SK-N-SH treated with all-trans-retinoic acid at 6 μM for 48 hours (cell line): Measurements from ENCODE around the gene PLA1A.

Experiments used
- ATAC-seq: fragments of 200-7000 bp; cut with Tn5 transposase; 3 replicates; pipeline ENCODE4 v1.9.1; 2020; ENCODE audit warnings: mild to moderate bottlenecking, moderate library complexity
- ARNTL ChIP-seq: fragments of 450-650 bp; formaldehyde crosslinking; IDR thresholded peaks from 2 replicates; pipeline ENCODE4 v1.5.0; 2020; ENCODE audit warnings: low read depth, mild to moderate bottlenecking, moderate library complexity, borderline replicate concordance
- BACH2 ChIP-seq: fragments of 250-450 bp; sonication (Bioruptor Pico); IDR thresholded peaks from 2 replicates; pipeline ENCODE4 v1.9.0; 2021; ENCODE audit warnings: mild to moderate bottlenecking, borderline replicate concordance
- CREB5 ChIP-seq: fragments of 250-450 bp; sonication (Bioruptor Pico); IDR thresholded peaks from 2 replicates; pipeline ENCODE4 v1.5.1; 2020; ENCODE audit warnings: low read depth, mild to moderate bottlenecking, moderate library complexity
- CSDC2 ChIP-seq: fragments of 250-450 bp; sonication (Bioruptor Pico); IDR thresholded peaks from 2 replicates; pipeline ENCODE4 v1.5.0; 2020; ENCODE audit warnings: mild to moderate bottlenecking, moderate library complexity
- CSRNP3 ChIP-seq: fragments of 250-450 bp; sonication (Bioruptor Pico); IDR thresholded peaks from 2 replicates; pipeline ENCODE4 v1.5.1; 2021; ENCODE audit warnings: mild to moderate bottlenecking, moderate library complexity
- ESRRG ChIP-seq: fragments of 250-450 bp; sonication (Bioruptor Pico); IDR thresholded peaks from 2 replicates; pipeline ENCODE4 v1.6.1; 2021; ENCODE audit warnings: mild to moderate bottlenecking
- GLIS3 ChIP-seq: fragments of 250-450 bp; sonication (Bioruptor Pico); IDR thresholded peaks from 2 replicates; pipeline ENCODE4 v1.5.0; 2020; ENCODE audit warnings: mild to moderate bottlenecking, moderate library complexity
- ISL1 ChIP-seq: fragments of 250-450 bp; sonication (Bioruptor Pico); IDR thresholded peaks from 2 replicates; pipeline ENCODE4 v2.1.2; 2022; ENCODE audit warnings: mild to moderate bottlenecking, moderate library complexity
- OSR1 ChIP-seq: fragments of 250-450 bp; sonication (Bioruptor Pico); IDR thresholded peaks from 2 replicates; pipeline ENCODE4 v1.8.0; 2022; ENCODE audit warnings: moderate library complexity, mild to moderate bottlenecking, inconsistent platforms
- POU6F1 ChIP-seq: fragments of 250-450 bp; sonication (Bioruptor Pico); IDR thresholded peaks from 2 replicates; pipeline ENCODE4 v1.8.0; 2021; ENCODE audit warnings: low read depth, mild to moderate bottlenecking, moderate library complexity, borderline replicate concordance
- PPARA ChIP-seq: fragments of 250-450 bp; sonication (Bioruptor Pico); IDR thresholded peaks from 2 replicates; pipeline ENCODE4 v1.5.0; 2020; ENCODE audit warnings: mild to moderate bottlenecking, borderline replicate concordance
- RARB ChIP-seq: fragments of 250-450 bp; sonication (Bioruptor Pico); IDR thresholded peaks from 2 replicates; pipeline ENCODE4 v1.8.0; 2021; ENCODE audit warnings: mild to moderate bottlenecking, moderate library complexity
- SNAI2 ChIP-seq: fragments of 250-450 bp; sonication (Bioruptor Pico); IDR thresholded peaks from 2 replicates; pipeline ENCODE4 v1.5.0; 2020; ENCODE audit warnings: mild to moderate bottlenecking, moderate library complexity
- TOX ChIP-seq: fragments of 250-450 bp; sonication (Bioruptor Pico); IDR thresholded peaks from 2 replicates; pipeline ENCODE4 v1.8.0; 2021; ENCODE audit warnings: mild to moderate bottlenecking, moderate library complexity, borderline replicate concordance
- TSHZ2 ChIP-seq: fragments of 250-450 bp; sonication (Bioruptor Pico); IDR thresholded peaks from 2 replicates; pipeline ENCODE4 v1.5.0; 2020; ENCODE audit warnings: mild to moderate bottlenecking, moderate library complexity
- ZC3H10 ChIP-seq: fragments of 250-450 bp; sonication (Bioruptor Pico); IDR thresholded peaks from 2 replicates; pipeline ENCODE4 v1.5.1; 2021; ENCODE audit warnings: mild to moderate bottlenecking, moderate library complexity
- ZFP3 ChIP-seq: fragments of 250-450 bp; sonication (Bioruptor Pico); IDR thresholded peaks from 2 replicates; pipeline ENCODE4 v1.5.0; 2020; ENCODE audit warnings: mild to moderate bottlenecking, moderate library complexity
- ZNF565 ChIP-seq: fragments of 450-650 bp; formaldehyde crosslinking; conservative IDR thresholded peaks from 2 replicates; pipeline ENCODE4 v1.5.0; 2020; ENCODE audit warnings: low read depth, mild to moderate bottlenecking, moderate library complexity
- ZNF70 ChIP-seq: fragments of 450-650 bp; formaldehyde crosslinking; IDR thresholded peaks from 2 replicates; pipeline ENCODE4 v1.5.0; 2020; ENCODE audit warnings: mild to moderate bottlenecking, moderate library complexity
- ZNF8 ChIP-seq: fragments of 450-650 bp; formaldehyde crosslinking; IDR thresholded peaks from 2 replicates; pipeline ENCODE4 v1.5.0; 2020; ENCODE audit warnings: mild to moderate bottlenecking, moderate library complexity

The PLA1A gene

GRCh38 chr3:119643528-119643927 is 45.8 kb downstream of the PLA1A start (continued):
- no peak for TF ChIP-seq CREB5 (CRISPR knock-in tag)
- no peak for TF ChIP-seq POU6F1 (CRISPR knock-in tag)
- no peak; the same call in 1 of the 2 replicates for TF ChIP-seq ZFP3 (CRISPR knock-in tag)
- 0 out of 2 replicates have a peak, but pooled peaks have one; percentile 63 for TF ChIP-seq SNAI2 (CRISPR knock-in tag)
- TF ChIP-seq RARB (CRISPR knock-in tag), result no peak
- no peak for TF ChIP-seq ARNTL (CRISPR knock-in tag)
- TF ChIP-seq ISL1 (CRISPR knock-in tag), result 0 out of 2 replicates have a peak, but pooled peaks have one; percentile 31
- no peak for TF ChIP-seq PPARA (CRISPR knock-in tag)
- no peak for TF ChIP-seq ZNF70 (CRISPR knock-in tag)
- no peak for TF ChIP-seq ZNF565 (CRISPR knock-in tag)
- TF ChIP-seq, all 23 proteins: peak for 4

GRCh38 chr3:119644481-119644880 is 46.8 kb downstream of the PLA1A start:
- no peak for TF ChIP-seq PPARA (CRISPR knock-in tag)
- TF ChIP-seq ZNF8, result no peak
- TF ChIP-seq ESRRG, result no peak
- no peak for TF ChIP-seq CSDC2 (CRISPR knock-in tag)
- TF ChIP-seq ISL1 (CRISPR knock-in tag), result no peak
- TF ChIP-seq GLIS3, result no peak
- ATAC-seq, result no peak

- no peak for ATAC-seq
These were observed 48.1 kb downstream of the PLA1A start for GRCh38 chr3:119645813-119646212.

GRCh38 chr3:119647171-119647570 is 49.5 kb downstream of the PLA1A start:
- no peak for ATAC-seq
- no peak for TF ChIP-seq PPARA (CRISPR knock-in tag)
- TF ChIP-seq OSR1, result no peak
- TF ChIP-seq RARB (CRISPR knock-in tag), result no peak
- no peak for TF ChIP-seq CREB5 (CRISPR knock-in tag)
- TF ChIP-seq ESRRG, result no peak
- TF ChIP-seq TSHZ2 (CRISPR knock-in tag), result no peak

More at GRCh38 chr3:119645813-119646212, 48.1 kb downstream of the PLA1A start:
- TF ChIP-seq OSR1 (no peak), ZC3H10 (no peak), CSRNP3 (CRISPR knock-in tag) (no peak), GLIS3 (no peak), ZNF565 (CRISPR knock-in tag) (no peak), BACH2 (no peak), ZNF70 (CRISPR knock-in tag) (no peak), TOX (CRISPR knock-in tag) (no peak), CSDC2 (CRISPR knock-in tag) (no peak)
